Keratinocyte (primary cell): ENCODE data around the gene MAGI2.

Experiments
- CTCF ChIP-seq, 3 experiments: IDR thresholded peaks in 1 of 3; conservative IDR thresholded peaks in 1 of 3; optimal IDR thresholded peaks in 1 of 3; 2 replicates in 2 of 3; 3 replicates in 1 of 3; pipeline versions ENCODE3 to v1.5.1; 2011; ENCODE audit warnings: low read length in 3 of 3, mild to moderate bottlenecking in 3 of 3, moderate library complexity in 2 of 3, control low read depth in 1 of 3, inconsistent platforms in 1 of 3; ENCODE audit not compliant: insufficient read depth in 2 of 3; ENCODE audit errors: extremely low read depth in 1 of 3
- EZH2 ChIP-seq: IDR thresholded peaks from one replicate; pipeline ENCODE4 v1.6.1; 2012; ENCODE audit warnings: inconsistent platforms, mild to moderate bottlenecking, low read length, moderate library complexity

- no peak for TF ChIP-seq CTCF (optimal IDR thresholded peaks at IDR 0.05 in 1 of 3, IDR thresholded peaks at IDR 0.05 in 1 of 3, conservative IDR thresholded peaks at IDR 0.05 in 1 of 3; ENCODE audit: extremely low read depth in 1 of 3, insufficient read depth in 2 of 3, low read length in 3 of 3)
- no peak for TF ChIP-seq EZH2
These were observed 844.2 kb downstream of the MAGI2 start for GRCh38 chr7:78609281-78609680.
